ENCODE results near the gene TGM2.

TGM2 gene

GRCh38 chr20:38135651-38136420, 29.2 kb downstream of the TGM2 start:
- no peak for DNase-seq (ENCODE audit: extremely low spot score, insufficient read length, low read depth)
- no peak for FAIRE-seq

GRCh38 chr20:38135271-38135650, 29.8 kb downstream of the TGM2 start:
- FAIRE-seq = no peak
- DNase-seq (ENCODE audit: extremely low spot score, insufficient read length, low read depth) = no peak

GRCh38 chr20:38134427-38135270, 30.4 kb downstream of the TGM2 start:
- DNase-seq (ENCODE audit: extremely low spot score, insufficient read length, low read depth) = no peak
- no peak for FAIRE-seq

- no peak for FAIRE-seq
- no peak for DNase-seq (ENCODE audit: extremely low spot score, insufficient read length, low read depth)
Observed at GRCh38 chr20:38133680-38134426, 31.2 kb downstream of the TGM2 start.

- no peak for DNase-seq (ENCODE audit: extremely low spot score, insufficient read length, low read depth)
- FAIRE-seq = no peak
Observed at GRCh38 chr20:38132910-38133501, 32.1 kb downstream of the TGM2 start.

GRCh38 chr20:38132156-38132909, 32.7 kb downstream of the TGM2 start:
- FAIRE-seq = no peak
- DNase-seq (ENCODE audit: extremely low spot score, insufficient read length, low read depth) = no peak

- no peak for DNase-seq (ENCODE audit: extremely low spot score, insufficient read length, low read depth)
Observed at GRCh38 chr20:38131588-38132121, 33.4 kb downstream of the TGM2 start.

GRCh38 chr20:38130687-38131587, 34.1 kb downstream of the TGM2 start:
- DNase-seq (ENCODE audit: extremely low spot score, insufficient read length, low read depth) = no peak
- no peak for FAIRE-seq

More at GRCh38 chr20:38131588-38132121, 33.4 kb downstream of the TGM2 start:
- no peak for FAIRE-seq

GRCh38 chr20:38129893-38130609, 35.0 kb downstream of the TGM2 start:
- DNase-seq (ENCODE audit: extremely low spot score, insufficient read length, low read depth) (no peak), FAIRE-seq (no peak)

GRCh38 chr20:38129248-38129865, 35.7 kb downstream of the TGM2 start:
- FAIRE-seq (no peak), DNase-seq (ENCODE audit: extremely low spot score, insufficient read length, low read depth) (no peak)

GRCh38 chr20:38128691-38129090, 36.4 kb downstream of the TGM2 start:
- FAIRE-seq (no peak), DNase-seq (ENCODE audit: extremely low spot score, insufficient read length, low read depth) (no peak)

- FAIRE-seq = no peak
- no peak for DNase-seq (ENCODE audit: extremely low spot score, insufficient read length, low read depth)
Observed at GRCh38 chr20:38127920-38128528, 37.0 kb downstream of the TGM2 start.

GRCh38 chr20:38126932-38127621, 38.0 kb downstream of the TGM2 start:
- no peak for DNase-seq (ENCODE audit: extremely low spot score, insufficient read length, low read depth)

GRCh38 chr20:38126146-38126921, 38.7 kb downstream of the TGM2 start:
- FAIRE-seq = no peak
- DNase-seq (ENCODE audit: extremely low spot score, insufficient read length, low read depth) = no peak

More at GRCh38 chr20:38126932-38127621, 38.0 kb downstream of the TGM2 start:
- no peak for FAIRE-seq

Data from GM18507 (cell line).